GM19455 (cell line): ENCODE measurements around the gene DENND5B.
"Not testable (repeated sequence)": the region's sequence is repeated elsewhere in the genome, so short reads cannot be mapped to it uniquely, and the experiment has no call there.

Experiments used
- ATAC-seq: cut with Tn5 transposase; IDR thresholded peaks from one replicate; pipeline ENCODE4 v1.9.1; 2021; ENCODE audit not compliant: unreplicated experiment

Gene DENND5B

DNA sequence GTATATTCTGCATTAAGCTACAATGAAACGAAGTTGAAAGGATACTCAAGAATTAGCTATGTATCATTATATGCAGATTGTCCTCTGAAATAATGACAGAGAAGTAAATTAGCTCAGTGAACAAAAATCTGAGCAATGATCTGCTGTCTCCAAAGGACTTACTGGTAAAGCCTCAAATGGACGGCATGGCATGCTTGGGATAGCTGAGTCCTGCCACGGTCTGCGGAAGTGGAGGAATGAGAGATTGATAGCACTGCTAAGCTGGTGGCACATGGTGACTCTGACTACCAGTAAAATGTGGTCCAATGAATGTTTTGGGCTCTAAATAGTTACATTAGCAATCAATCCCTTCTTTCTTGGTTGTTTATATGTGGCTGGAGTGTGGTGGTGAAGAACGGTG, 3.7 kb upstream of the DENND5B start:
- no peak for ATAC-seq

DNA sequence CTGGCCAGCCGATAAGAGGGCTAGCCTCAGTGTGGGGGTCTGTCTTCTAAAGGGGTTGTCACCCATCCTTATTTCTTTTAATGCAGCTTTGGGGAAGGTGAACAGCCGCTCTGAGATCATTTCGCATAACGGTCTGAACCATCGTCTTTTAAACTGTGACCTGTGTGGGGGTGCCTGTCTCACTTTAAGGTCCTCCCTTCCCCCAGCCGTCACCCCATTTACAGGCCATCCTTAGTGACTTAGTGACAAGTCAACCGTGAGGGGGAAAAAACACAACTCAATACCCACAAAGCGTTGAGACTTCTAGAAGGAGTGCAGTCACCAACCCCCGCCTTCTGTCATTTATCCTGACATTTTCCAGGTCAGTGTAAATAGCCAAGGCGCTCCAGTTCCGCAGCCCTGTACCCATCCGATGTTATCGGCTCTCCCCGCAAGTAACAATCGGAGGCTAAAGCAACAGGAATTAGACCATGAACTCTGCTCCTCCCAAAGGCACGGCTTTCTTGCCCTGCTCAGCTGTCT, 505 bp upstream of the DENND5B start:
- ATAC-seq = peak; percentile 10

DNA sequence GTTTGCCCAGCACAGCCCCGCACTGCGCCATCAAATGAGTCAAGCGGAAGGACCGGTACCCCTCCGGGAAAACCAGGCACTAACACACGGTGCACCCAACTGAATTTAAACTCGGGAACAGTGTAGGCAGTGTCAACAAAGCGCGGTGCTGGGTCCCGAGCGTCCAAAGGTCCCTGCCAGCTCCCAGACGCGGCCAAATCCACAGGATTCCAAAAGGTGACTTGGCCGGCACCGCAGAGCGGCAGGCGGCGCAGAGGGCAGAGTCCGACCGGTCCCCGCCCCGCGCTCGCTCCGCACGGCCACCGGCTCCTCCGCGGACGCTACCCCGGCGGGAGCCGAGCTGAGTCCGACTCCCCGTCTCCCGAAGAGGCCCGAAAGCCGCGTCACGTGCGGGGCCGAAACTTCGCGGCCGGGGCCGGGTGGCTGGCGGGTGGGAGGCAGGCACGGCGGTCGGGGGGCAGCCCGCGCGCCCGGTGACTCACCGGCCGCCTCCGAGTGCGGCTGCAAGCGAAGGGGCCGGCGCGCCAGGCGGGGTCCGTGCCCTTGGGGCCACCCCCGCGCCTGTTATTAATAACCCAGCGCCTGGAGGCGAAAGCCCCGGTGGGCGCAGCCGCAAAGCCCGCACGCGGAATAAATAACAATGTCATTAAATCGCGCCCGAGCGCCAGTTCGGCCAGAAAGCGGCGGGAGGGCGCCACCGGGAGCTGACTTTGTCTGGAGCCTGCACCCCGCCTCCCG, 863 bp downstream of the DENND5B start:
- ATAC-seq = peak; percentile 38

- peak; percentile 38 for ATAC-seq
Measured at GRCh38 chr12:31589598-31589903, 1.4 kb downstream of the DENND5B start.

DNA sequence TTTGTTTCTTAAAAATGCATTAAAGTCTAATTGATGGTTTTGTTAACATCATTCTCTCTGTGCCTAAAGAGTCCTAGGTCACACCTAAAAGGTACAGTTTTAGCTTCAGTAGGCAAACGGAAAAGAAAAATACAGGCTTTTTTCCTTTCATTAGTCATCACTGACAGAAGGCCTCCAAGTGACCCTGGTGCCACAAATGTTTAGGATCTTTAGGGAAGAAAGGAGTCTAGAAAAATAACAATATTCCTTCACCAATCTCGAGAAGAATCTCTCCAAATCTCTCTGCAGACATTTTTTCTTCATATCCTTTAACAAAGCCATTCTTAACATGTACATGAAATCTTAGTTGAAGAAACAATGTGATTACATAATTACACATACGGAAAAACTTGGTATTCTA, 2.0 kb downstream of the DENND5B start:
- ATAC-seq = no peak

GRCh38 chr12:31586728-31587127, 4.2 kb downstream of the DENND5B start:
- no peak for ATAC-seq

- ATAC-seq = no peak
Measured at GRCh38 chr12:31585895-31586294, 5.0 kb downstream of the DENND5B start.

- no peak for ATAC-seq
Measured at GRCh38 chr12:31585271-31585670, 5.7 kb downstream of the DENND5B start.

DNA sequence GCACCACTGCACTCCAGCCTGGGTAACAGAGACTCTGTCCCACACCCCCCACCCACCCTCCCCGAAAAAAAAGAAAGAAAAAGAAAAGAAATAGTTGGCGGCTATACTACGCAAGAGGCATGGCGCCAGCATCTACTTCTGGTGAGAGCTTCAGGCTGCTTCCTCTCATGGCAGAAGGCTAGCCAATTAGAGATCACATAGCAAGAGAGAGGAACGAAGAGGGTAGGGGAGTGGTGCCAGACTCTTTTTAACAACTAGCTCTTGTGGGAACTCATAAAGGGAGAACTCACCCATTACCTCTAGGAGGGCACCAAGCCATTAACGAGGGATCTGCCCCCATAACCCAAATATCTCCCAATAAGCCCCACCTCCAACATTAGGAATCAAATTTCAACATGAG, 6.2 kb downstream of the DENND5B start:
- no peak for ATAC-seq

DNA sequence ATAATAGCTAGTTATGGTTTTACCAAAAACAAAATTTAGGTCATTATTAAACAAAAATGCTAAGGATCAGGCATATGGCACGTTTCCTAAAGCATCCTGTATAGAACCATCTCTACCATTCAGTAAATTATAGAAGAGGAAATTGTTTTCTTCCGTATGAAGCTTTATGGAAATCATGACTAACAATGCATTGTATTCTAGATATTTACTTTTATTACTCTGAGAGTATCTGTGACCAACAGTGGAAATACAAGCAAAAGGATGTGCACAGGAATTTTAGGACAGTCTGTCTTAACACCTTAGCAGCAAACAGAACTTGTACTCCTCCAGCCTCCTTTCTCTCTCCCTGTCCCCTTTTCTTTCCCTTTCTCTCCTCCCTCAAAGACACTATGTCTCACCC, 7.1 kb downstream of the DENND5B start:
- no peak for ATAC-seq

DNA sequence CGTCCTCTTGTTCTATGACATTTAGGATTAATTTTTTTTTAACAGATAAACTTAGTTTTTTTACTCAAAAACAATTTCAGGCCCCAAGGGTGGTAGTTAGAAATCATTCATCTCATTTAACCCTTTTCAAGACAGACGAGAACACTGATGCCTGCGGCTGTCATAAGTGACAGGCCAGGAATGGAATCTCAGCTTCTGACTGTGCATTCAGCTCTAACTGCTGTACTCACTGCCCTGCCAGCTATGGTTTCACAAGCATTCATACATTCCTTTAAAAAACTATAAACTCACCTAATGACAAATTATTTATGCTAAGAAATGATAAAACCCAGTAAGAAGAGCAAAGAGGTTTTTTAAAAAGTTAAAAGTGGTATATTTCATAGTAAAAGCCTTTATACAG, 8.8 kb downstream of the DENND5B start:
- ATAC-seq = no peak

GRCh38 chr12:31578632-31579031, 12.3 kb downstream of the DENND5B start:
- ATAC-seq = no peak

DNA sequence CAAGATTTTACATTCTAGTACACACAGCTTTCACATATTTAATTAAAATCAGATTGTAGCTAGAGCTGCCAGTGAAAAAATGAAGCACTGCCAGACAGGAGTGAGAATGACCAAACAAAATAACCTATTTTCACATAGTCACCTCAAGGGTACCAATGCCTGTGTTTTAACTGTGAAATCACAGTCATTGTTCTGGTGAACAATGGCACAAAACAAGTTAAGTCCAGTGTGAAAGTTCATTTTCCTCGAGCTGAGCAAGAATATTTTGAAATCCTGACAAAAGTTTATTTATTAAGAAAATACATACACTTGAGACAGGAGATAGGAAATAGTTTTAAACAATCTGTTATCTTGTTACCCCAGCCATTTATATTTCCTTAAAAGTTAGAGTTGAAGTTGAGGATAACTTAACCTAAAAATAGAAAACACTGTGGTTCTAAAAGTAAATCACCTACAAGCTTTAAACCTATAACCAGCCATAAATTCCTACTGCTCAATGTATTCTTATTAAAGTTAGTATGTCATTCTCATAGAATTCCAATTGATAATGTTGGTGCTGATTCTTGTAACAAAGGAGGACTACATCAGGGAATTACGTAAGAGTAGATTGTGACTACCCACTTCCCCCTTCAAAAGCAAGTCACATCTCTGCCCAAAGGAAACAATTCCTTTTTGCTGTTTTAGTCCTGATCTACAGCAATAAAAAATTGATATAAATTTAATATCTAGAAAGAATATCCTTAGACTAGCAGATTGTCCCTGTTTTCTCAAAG, 15.9 kb downstream of the DENND5B start:
- no peak for ATAC-seq

GRCh38 chr12:31574367-31574766, 16.6 kb downstream of the DENND5B start:
- ATAC-seq = not testable (repeated sequence)

DNA sequence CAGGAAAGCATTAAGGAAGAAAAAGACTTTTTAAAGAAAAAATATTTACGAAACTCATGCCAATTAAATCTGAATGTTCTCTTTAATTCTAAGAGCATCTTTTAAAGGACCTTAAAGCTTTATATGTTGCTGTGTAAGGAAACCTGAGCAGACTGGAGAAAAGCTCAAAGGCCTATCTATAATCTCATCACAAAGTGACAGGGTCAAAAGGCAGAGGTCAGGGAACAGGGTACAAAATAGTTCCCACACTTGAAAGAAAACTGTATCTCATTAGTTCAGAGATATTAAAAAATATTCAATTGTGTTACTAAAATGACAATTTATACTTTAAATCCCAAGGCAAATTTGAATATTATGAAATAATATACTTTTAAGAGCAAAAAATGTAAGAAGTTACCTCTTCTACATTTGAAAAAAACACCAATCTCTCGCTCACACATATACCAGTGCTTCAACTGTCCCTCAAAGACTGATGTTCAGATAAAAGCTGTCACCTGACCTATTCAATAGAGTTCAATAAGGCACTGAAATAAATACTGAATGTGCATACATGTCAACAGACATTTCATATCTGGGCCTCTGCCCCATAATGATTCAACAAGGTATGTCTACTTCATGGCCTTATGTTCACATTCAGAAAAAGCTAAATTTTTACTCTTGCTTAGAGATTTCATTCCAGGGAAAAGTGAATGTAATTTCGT, 17.9 kb downstream of the DENND5B start:
- ATAC-seq = no peak

DNA sequence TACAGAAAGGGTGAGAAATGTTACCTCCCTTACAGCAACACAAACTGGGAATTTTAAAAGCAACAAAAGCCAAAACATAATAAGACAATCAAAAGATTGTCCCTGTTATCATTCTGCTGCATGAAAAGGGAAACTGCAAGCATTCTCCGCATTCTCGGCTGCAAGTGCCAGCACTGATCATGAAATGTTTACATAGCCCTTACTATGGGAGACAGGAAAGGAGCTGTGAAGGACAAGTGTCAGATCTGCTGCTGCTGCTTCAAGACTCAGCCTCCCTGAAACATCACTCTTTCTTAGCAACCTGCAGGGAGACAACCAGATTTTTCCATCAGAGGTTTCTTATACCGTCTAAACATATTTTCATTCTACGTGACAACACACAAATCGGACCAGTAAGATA, 20.1 kb downstream of the DENND5B start:
- no peak for ATAC-seq

- not testable (repeated sequence) for ATAC-seq
Measured at GRCh38 chr12:31569517-31569916, 21.4 kb downstream of the DENND5B start.

GRCh38 chr12:31568498-31568897, 22.4 kb downstream of the DENND5B start:
- ATAC-seq = no peak

DNA sequence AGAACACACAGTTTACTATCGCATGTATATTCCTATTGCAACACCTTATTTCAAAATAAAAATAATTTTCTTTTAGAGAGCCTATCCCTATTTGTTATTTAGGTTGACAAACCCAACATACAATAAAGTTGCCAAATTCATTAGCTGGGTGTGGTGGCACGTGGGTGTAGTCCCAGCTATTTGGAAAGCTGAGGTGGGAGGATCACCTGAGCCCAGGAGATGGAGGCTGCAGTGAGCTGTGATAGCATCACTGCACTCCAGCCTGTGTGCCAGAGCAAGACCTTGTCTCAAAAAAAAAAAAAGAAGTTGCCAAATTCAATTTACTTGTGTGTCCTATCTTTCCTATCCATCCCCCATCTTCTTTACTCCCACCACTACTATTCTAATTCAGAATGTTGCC, 23.9 kb downstream of the DENND5B start:
- ATAC-seq = no peak

DNA sequence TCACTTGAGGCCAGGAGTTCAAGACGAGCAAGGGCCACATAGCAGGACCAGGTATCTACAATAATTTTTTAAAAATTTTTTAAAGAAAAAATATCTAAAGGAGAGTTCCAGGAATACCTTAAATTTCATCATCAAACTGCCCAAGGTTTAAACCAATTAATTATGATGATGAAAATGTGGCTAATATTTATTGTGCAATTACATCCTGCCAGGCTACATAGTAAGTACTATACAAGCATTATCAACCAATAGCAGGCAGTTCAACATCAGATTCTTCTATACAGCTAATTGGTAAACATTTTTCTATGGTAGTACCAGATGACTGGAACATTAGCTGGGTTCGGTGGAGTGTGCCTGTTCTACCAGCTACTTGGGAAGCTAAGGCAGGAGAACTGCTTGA, 24.4 kb downstream of the DENND5B start:
- no peak for ATAC-seq

DNA sequence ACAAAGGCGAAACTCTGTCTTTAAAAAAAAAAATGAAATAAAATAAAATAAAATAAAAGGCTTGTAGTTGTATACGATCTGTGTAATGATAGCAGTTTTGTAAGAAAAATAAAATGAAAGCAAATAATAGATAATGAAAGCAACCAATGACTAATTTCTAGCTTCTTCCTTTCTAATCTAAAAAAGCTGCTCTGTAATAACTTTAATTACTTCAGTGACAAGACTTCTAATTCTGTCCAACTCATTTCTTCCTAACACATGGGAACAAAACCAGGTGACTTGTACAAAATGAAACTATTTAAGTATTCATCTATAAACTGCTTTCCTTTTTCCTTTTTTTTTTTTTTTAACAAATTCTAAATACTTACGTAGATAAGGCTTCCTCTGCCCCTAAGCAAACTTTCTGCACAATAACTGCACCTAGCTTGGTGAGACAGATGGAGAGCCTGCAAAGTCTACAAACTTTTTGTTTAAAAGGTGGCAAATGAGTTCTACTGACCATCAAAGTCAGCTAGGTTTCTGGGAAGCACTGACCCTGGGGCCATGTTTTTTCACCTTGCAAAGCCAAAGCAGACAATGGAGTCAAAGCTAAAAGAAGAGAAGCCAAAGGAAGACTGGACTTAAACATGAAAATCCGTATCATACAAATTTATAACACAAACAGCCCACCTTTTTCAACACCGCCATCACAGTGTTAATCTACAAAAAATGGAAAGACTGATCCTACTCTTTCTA, 28.2 kb downstream of the DENND5B start:
- no peak for ATAC-seq
